ENCODE measurements around the gene FRMD5.

Gene FRMD5

GRCh38 chr15:43900996-43901395 lies 294.1 kb downstream of the FRMD5 start:
- Histone ChIP-seq H3K9me3 (ENCODE audit: control insufficient read depth in 2 of 2, low read length in 2 of 2) (no peaks in the 10 kb centered on the region), H3K4me1 (ENCODE audit: control insufficient read depth, insufficient read depth, low read length) (no peaks in the 10 kb centered on the region), H3K4me3 (ENCODE audit: low read length in 2 of 2) (no peak overlapping the region), H3K27me3 (ENCODE audit: control insufficient read depth in 1 of 2, insufficient read depth in 2 of 2, low read length in 2 of 2) (peaks cover 0 to 2% of the 10 kb centered on the region in 2 donors), H3K36me3 (ENCODE audit: control insufficient read depth in 2 of 2, insufficient read depth in 2 of 2, low read length in 2 of 2) (no peaks in the 10 kb centered on the region), H3K27ac (ENCODE audit: low read length) (no peak overlapping the region), H3K9ac (ENCODE audit: low read length in 2 of 2) (no peak overlapping the region)

GRCh38 chr15:43899928-43900327 lies 295.1 kb downstream of the FRMD5 start:
- H3K36me3 ChIP-seq (ENCODE audit: control insufficient read depth in 2 of 2, insufficient read depth in 2 of 2, low read length in 2 of 2), result no peaks in the 10 kb centered on the region
- no peak overlapping the region for H3K4me3 ChIP-seq (ENCODE audit: low read length in 2 of 2)
- peaks cover 5% of the 10 kb centered on the region for H3K4me1 ChIP-seq (ENCODE audit: control insufficient read depth, insufficient read depth, low read length)
- no peak overlapping the region for H3K9ac ChIP-seq (ENCODE audit: low read length in 2 of 2)
- peaks cover 0 to 2% of the 10 kb centered on the region in 2 donors for H3K27me3 ChIP-seq (ENCODE audit: control insufficient read depth in 1 of 2, insufficient read depth in 2 of 2, low read length in 2 of 2)
- H3K9me3 ChIP-seq (ENCODE audit: control insufficient read depth in 2 of 2, low read length in 2 of 2), result no peaks in the 10 kb centered on the region
- no peak overlapping the region for H3K27ac ChIP-seq (ENCODE audit: low read length)

DNA sequence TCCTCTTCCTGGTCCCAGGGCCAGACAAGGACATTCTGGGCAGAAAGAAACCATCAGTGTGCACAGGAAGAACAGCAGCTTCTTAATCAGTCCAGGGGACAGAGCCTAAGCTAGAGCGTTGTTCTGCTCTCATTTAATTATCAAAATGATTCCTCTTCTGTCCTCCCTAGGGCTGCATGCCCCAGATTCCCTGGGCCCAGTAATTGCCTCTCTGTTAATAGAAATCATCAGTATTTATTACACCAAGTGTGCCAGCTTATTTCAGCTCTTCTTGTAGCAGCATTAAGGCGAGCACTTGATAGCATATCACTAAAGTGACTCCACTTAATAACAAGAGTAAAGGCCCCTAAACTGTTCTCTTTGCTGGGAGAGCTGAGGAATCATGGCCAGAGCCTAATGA lies 296.2 kb downstream of the FRMD5 start:
- no peak overlapping the region for H3K9ac ChIP-seq (ENCODE audit: low read length in 2 of 2)
- no peak overlapping the region for H3K27ac ChIP-seq (ENCODE audit: low read length)
- no peaks in the 10 kb centered on the region for H3K9me3 ChIP-seq (ENCODE audit: control insufficient read depth in 2 of 2, low read length in 2 of 2)
- peaks cover 15% of the 10 kb centered on the region for H3K4me1 ChIP-seq (ENCODE audit: control insufficient read depth, insufficient read depth, low read length)
- H3K4me3 ChIP-seq (ENCODE audit: low read length in 2 of 2), result no peak overlapping the region
- peaks cover 0 to 2% of the 10 kb centered on the region in 2 donors for H3K27me3 ChIP-seq (ENCODE audit: control insufficient read depth in 1 of 2, insufficient read depth in 2 of 2, low read length in 2 of 2)
- no peaks in the 10 kb centered on the region for H3K36me3 ChIP-seq (ENCODE audit: control insufficient read depth in 2 of 2, insufficient read depth in 2 of 2, low read length in 2 of 2)

DNA sequence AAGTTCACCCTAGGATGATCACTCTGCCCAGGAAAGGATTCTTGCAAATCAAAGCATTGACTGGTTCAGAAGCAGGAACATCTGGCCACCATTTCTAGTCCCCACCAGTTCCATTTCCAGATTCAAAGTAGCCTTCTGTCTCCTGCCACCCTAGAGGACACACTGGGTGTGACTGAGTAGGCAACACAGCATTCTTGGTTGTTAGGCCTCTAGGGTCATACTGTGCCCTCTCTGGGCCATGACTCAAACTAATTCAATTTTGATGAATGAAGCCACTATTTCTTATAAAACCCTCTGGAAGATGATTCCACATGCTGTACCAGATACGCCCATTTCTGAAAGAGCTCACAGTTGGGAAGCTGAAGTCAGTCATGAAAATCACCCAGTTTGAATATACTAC lies 298.5 kb downstream of the FRMD5 start:
- Histone ChIP-seq H3K27me3 (ENCODE audit: control insufficient read depth in 1 of 2, insufficient read depth in 2 of 2, low read length in 2 of 2) (no peaks in the 10 kb centered on the region), H3K4me1 (ENCODE audit: control insufficient read depth, insufficient read depth, low read length) (peaks cover 22% of the 10 kb centered on the region), H3K27ac (ENCODE audit: low read length) (no peak overlapping the region), H3K9ac (ENCODE audit: low read length in 2 of 2) (no peak overlapping the region), H3K36me3 (ENCODE audit: control insufficient read depth in 2 of 2, insufficient read depth in 2 of 2, low read length in 2 of 2) (no peaks in the 10 kb centered on the region), H3K9me3 (ENCODE audit: control insufficient read depth in 2 of 2, low read length in 2 of 2) (no peaks in the 10 kb centered on the region), H3K4me3 (ENCODE audit: low read length in 2 of 2) (no peak overlapping the region)

GRCh38 chr15:43895586-43895985 lies 299.5 kb downstream of the FRMD5 start:
- H3K27ac ChIP-seq (ENCODE audit: low read length), result no peak overlapping the region

DNA sequence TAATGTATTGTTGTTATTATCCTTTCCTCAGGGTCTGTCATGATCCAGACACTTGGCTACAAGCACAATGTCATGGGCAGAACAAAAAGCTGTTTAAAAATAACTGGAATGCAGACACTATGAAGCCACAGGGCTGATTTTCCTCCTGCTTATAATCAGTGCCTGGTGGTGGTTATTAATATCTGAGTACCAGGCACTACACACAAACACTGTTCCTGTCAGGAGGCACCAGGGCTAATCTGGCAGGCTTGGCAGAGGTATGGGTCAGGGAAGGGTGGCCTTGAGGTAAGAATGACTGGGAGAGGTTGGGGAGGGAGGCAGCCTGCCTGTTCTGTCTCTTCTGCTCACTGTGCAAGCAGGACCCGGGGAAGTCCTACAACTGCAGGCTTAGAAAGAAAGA lies 301.1 kb downstream of the FRMD5 start:
- H3K36me3 ChIP-seq (ENCODE audit: control insufficient read depth in 2 of 2, insufficient read depth in 2 of 2, low read length in 2 of 2), result no peaks in the 10 kb centered on the region
- no peak overlapping the region for H3K9ac ChIP-seq (ENCODE audit: low read length in 2 of 2)
- no peaks in the 10 kb centered on the region for H3K27me3 ChIP-seq (ENCODE audit: control insufficient read depth in 1 of 2, insufficient read depth in 2 of 2, low read length in 2 of 2)
- H3K4me3 ChIP-seq (ENCODE audit: low read length in 2 of 2), result no peak overlapping the region
- H3K4me1 ChIP-seq (ENCODE audit: control insufficient read depth, insufficient read depth, low read length), result peaks cover 28% of the 10 kb centered on the region
- no peaks in the 10 kb centered on the region for H3K9me3 ChIP-seq (ENCODE audit: control insufficient read depth in 2 of 2, low read length in 2 of 2)
- peak overlapping the region; percentile 58 for H3K27ac ChIP-seq (ENCODE audit: low read length)

More at GRCh38 chr15:43895586-43895985, 299.5 kb downstream of the FRMD5 start:
- no peaks in the 10 kb centered on the region for H3K27me3 ChIP-seq (ENCODE audit: control insufficient read depth in 1 of 2, insufficient read depth in 2 of 2, low read length in 2 of 2)
- H3K4me1 ChIP-seq (ENCODE audit: control insufficient read depth, insufficient read depth, low read length), result peaks cover 28% of the 10 kb centered on the region
- H3K9me3 ChIP-seq (ENCODE audit: control insufficient read depth in 2 of 2, low read length in 2 of 2), result no peaks in the 10 kb centered on the region
- no peak overlapping the region for H3K9ac ChIP-seq (ENCODE audit: low read length in 2 of 2)
- H3K4me3 ChIP-seq (ENCODE audit: low read length in 2 of 2), result no peak overlapping the region
- H3K36me3 ChIP-seq (ENCODE audit: control insufficient read depth in 2 of 2, insufficient read depth in 2 of 2, low read length in 2 of 2), result no peaks in the 10 kb centered on the region

DNA sequence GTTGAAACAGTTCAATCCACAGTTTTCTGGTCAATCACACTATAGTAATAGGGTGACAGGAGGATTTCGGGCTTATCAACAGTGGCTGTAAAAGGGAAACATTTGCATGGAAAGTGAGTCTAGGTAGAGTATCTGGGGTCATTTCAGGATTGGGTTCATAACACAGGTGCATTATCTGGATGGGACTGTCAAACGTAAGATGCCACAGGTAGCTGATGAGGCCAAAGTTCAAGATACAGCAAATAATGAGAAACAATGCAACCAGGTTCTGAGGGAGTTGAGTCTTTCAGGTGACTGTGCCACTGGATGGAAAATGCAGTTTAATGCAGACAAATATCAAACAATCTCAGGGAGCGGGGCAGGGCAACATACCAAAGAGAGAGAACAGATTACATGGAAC lies 306.0 kb downstream of the FRMD5 start:
- Histone ChIP-seq H3K27me3 (ENCODE audit: control insufficient read depth in 1 of 2, insufficient read depth in 2 of 2, low read length in 2 of 2) (no peaks in the 10 kb centered on the region), H3K9ac (ENCODE audit: low read length in 2 of 2) (no peak overlapping the region), H3K36me3 (ENCODE audit: control insufficient read depth in 2 of 2, insufficient read depth in 2 of 2, low read length in 2 of 2) (no peaks in the 10 kb centered on the region), H3K9me3 (ENCODE audit: control insufficient read depth in 2 of 2, low read length in 2 of 2) (no peaks in the 10 kb centered on the region), H3K4me3 (ENCODE audit: low read length in 2 of 2) (no peak overlapping the region), H3K27ac (ENCODE audit: low read length) (no peak overlapping the region), H3K4me1 (ENCODE audit: control insufficient read depth, insufficient read depth, low read length) (peaks cover 17% of the 10 kb centered on the region)

GRCh38 chr15:43887901-43888300 lies 307.2 kb downstream of the FRMD5 start:
- Histone ChIP-seq H3K27ac (ENCODE audit: low read length) (no peak overlapping the region), H3K27me3 (ENCODE audit: control insufficient read depth in 1 of 2, insufficient read depth in 2 of 2, low read length in 2 of 2) (no peaks in the 10 kb centered on the region), H3K4me3 (ENCODE audit: low read length in 2 of 2) (no peak overlapping the region), H3K9ac (ENCODE audit: low read length in 2 of 2) (no peak overlapping the region), H3K36me3 (ENCODE audit: control insufficient read depth in 2 of 2, insufficient read depth in 2 of 2, low read length in 2 of 2) (no peaks in the 10 kb centered on the region), H3K9me3 (ENCODE audit: control insufficient read depth in 2 of 2, low read length in 2 of 2) (no peaks in the 10 kb centered on the region), H3K4me1 (ENCODE audit: control insufficient read depth, insufficient read depth, low read length) (peaks cover 9% of the 10 kb centered on the region)

DNA sequence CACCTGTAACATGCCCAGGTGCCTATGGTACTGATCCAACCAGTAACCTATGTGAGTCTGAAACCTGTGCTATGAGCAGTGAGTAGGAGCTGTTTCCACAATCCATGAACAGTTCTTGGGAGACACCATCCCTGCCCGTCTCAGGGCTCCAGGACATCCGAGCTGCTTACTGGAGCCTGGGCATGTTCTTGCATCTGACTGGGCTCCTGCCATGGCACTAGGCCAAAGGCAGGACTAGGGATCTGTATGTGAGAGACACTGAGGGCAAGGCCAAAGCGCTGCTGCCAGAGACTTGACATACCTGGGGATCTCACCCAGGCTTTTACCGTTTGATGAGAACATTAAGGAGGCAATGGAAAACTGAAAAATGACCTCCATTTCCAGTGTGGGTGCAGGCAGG lies 308.5 kb downstream of the FRMD5 start:
- Histone ChIP-seq H3K4me3 (ENCODE audit: low read length in 2 of 2) (no peak overlapping the region), H3K9me3 (ENCODE audit: control insufficient read depth in 2 of 2, low read length in 2 of 2) (no peaks in the 10 kb centered on the region), H3K9ac (ENCODE audit: low read length in 2 of 2) (no peak overlapping the region), H3K27me3 (ENCODE audit: control insufficient read depth in 1 of 2, insufficient read depth in 2 of 2, low read length in 2 of 2) (no peaks in the 10 kb centered on the region), H3K27ac (ENCODE audit: low read length) (no peak overlapping the region), H3K4me1 (ENCODE audit: control insufficient read depth, insufficient read depth, low read length) (peaks cover 9% of the 10 kb centered on the region), H3K36me3 (ENCODE audit: control insufficient read depth in 2 of 2, insufficient read depth in 2 of 2, low read length in 2 of 2) (no peaks in the 10 kb centered on the region)

DNA sequence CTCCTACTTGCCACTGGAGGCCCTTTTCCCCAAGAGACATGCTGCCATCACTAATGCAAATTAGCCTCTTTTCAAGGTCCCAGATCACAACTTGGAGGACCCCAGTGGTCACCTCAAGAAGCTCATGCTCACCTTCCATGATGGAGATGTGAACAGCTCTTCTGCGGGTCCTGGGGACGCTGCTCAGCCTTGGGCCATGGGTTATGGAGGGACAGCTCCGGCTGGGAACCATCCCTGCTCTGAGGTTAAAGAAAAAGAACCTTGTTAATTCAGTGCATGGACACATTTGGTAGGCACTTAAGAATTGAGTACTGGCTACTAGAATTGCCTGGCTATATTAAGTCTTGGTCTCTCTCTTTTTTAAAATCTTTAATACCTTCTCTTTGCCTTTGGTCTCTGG lies 311.5 kb downstream of the FRMD5 start:
- no peak overlapping the region for H3K9ac ChIP-seq (ENCODE audit: low read length in 2 of 2)
- H3K36me3 ChIP-seq (ENCODE audit: control insufficient read depth in 2 of 2, insufficient read depth in 2 of 2, low read length in 2 of 2), result no peaks in the 10 kb centered on the region
- no peaks in the 10 kb centered on the region for H3K9me3 ChIP-seq (ENCODE audit: control insufficient read depth in 2 of 2, low read length in 2 of 2)
- H3K4me3 ChIP-seq (ENCODE audit: low read length in 2 of 2), result no peak overlapping the region
- H3K27ac ChIP-seq (ENCODE audit: low read length), result no peak overlapping the region
- peaks cover 3% of the 10 kb centered on the region for H3K4me1 ChIP-seq (ENCODE audit: control insufficient read depth, insufficient read depth, low read length)
- H3K27me3 ChIP-seq (ENCODE audit: control insufficient read depth in 1 of 2, insufficient read depth in 2 of 2, low read length in 2 of 2), result no peaks in the 10 kb centered on the region

- Histone ChIP-seq H3K4me1 (ENCODE audit: control insufficient read depth, insufficient read depth, low read length) (peaks cover 3% of the 10 kb centered on the region), H3K27me3 (ENCODE audit: control insufficient read depth in 1 of 2, insufficient read depth in 2 of 2, low read length in 2 of 2) (no peaks in the 10 kb centered on the region), H3K9me3 (ENCODE audit: control insufficient read depth in 2 of 2, low read length in 2 of 2) (no peaks in the 10 kb centered on the region), H3K27ac (ENCODE audit: low read length) (no peak overlapping the region), H3K4me3 (ENCODE audit: low read length in 2 of 2) (no peak overlapping the region), H3K9ac (ENCODE audit: low read length in 2 of 2) (no peak overlapping the region), H3K36me3 (ENCODE audit: control insufficient read depth in 2 of 2, insufficient read depth in 2 of 2, low read length in 2 of 2) (no peaks in the 10 kb centered on the region)
Observed at GRCh38 chr15:43881944-43882343, 313.1 kb downstream of the FRMD5 start.

Measured in stomach smooth muscle (tissue), 2 donors.